Kidney (tissue), 14 donors: ENCODE results near the gene SLC26A1. TPM values are rescaled to one million over a fixed set of nuclear protein-coding genes. Genes with fewer than 3 reads are reported as not detected.
A peak's percentile ranks its signal among the peaks of the same experiment; 100 is the strongest.

Source experiments
- DNase-seq, 5 donors: peaks; one replicate each; pipeline ENCODE4 v3.0.0-alpha.2; 2013 to 2020
- FAIRE-seq: peaks from 2 replicates; lab custom pipeline; 2012; peaks lifted over from hg19 to GRCh38; lab: Jason Lieb, UNC
- H3K27ac ChIP-seq, 2 donors: one replicate each; pipeline ENCODE4 v1.7.0; 2013; ENCODE audit warnings: low read depth in 2 of 2, low read length in 2 of 2, inconsistent platforms in 1 of 2
- H3K27me3 ChIP-seq: one replicate; pipeline ENCODE4 v1.7.1; 2013; ENCODE audit warnings: low read length, inconsistent platforms; ENCODE audit not compliant: control insufficient read depth, insufficient read depth
- H3K36me3 ChIP-seq, 3 donors: one replicate each; pipeline versions ENCODE4 v1.7.0 to v1.7.1; 2013; ENCODE audit warnings: low read length in 3 of 3, control low read depth in 1 of 3, inconsistent platforms in 1 of 3; ENCODE audit not compliant: insufficient read depth in 3 of 3, control insufficient read depth in 2 of 3
- H3K4me1 ChIP-seq, 3 donors: one replicate each; pipeline versions ENCODE4 v1.7.0 to v1.7.1; 2013; ENCODE audit warnings: low read length in 3 of 3, inconsistent platforms in 1 of 3, low read depth in 1 of 3; ENCODE audit not compliant: control insufficient read depth in 2 of 3, insufficient read depth in 2 of 3
- H3K4me3 ChIP-seq, 3 donors: one replicate each; pipeline versions ENCODE4 v1.7.0 to v1.8.1; 2013; ENCODE audit warnings: low read length in 3 of 3, control low read depth in 1 of 3, inconsistent platforms in 1 of 3
- H3K9ac ChIP-seq, 3 donors: one replicate each; pipeline versions ENCODE4 v1.7.0 to v1.7.1; 2013; ENCODE audit warnings: low read length in 3 of 3, control low read depth in 1 of 3, inconsistent platforms in 1 of 3
- H3K9me3 ChIP-seq, 3 donors: one replicate each; pipeline versions ENCODE4 v1.7.0 to v1.7.1; 2013; ENCODE audit warnings: low read length in 3 of 3, control low read depth in 1 of 3, inconsistent platforms in 1 of 3; ENCODE audit not compliant: control insufficient read depth in 2 of 3, insufficient read depth in 1 of 3
- intact Hi-C: fragments of 100-400 bp; cut with DNase I; formaldehyde crosslinking; loops from one replicate; pipeline ENCODE4 v1.11.1; 2022
- polyA plus RNA-seq: library from polyadenylated mRNA; stranded (reverse); fragments of 350-450 nt; fragmentation: Illumina TruSeq; extraction: RNeasy Lipid Tissue Mini Kit (QIAGEN cat#74804); gene quantifications from one replicate; pipeline ENCODE4 v1.2.3, GENCODE V29; 2014; ENCODE audit warnings: low read depth, low replicate concordance; ENCODE audit not compliant: insufficient read depth
- total RNA-seq: library from RNA; stranded (reverse); fragmentation: NEBNext Ultra II Directional; extraction: Animal tissue kit (Norgen Biotek cat#: 25700); gene quantifications from one replicate; pipeline ENCODE4 v1.2.1, GENCODE V29; 2021
- TF ChIP-seq, protein P1 (sequence below): IDR thresholded peaks from 3 replicates; pipeline ENCODE4 v1.5.1; 2012; ENCODE audit warnings: mild to moderate bottlenecking, moderate library complexity, borderline replicate concordance; ENCODE audit not compliant: insufficient read depth; ENCODE audit errors: extremely low read depth
- donor health status: control.
- donor health status: control.
- donor health status: control.
- donor health status: control.
- donor health status: control.
- donor health status: DM: yes; HTN: yes; CAD: no.
- donor health status: Normal renal cell carcinoma (clear cell type).

The SLC26A1 gene
- total and polyA plus RNA-seq, 2 donors from 2014 or later: 2.9 to 10.2 TPM

DNA sequence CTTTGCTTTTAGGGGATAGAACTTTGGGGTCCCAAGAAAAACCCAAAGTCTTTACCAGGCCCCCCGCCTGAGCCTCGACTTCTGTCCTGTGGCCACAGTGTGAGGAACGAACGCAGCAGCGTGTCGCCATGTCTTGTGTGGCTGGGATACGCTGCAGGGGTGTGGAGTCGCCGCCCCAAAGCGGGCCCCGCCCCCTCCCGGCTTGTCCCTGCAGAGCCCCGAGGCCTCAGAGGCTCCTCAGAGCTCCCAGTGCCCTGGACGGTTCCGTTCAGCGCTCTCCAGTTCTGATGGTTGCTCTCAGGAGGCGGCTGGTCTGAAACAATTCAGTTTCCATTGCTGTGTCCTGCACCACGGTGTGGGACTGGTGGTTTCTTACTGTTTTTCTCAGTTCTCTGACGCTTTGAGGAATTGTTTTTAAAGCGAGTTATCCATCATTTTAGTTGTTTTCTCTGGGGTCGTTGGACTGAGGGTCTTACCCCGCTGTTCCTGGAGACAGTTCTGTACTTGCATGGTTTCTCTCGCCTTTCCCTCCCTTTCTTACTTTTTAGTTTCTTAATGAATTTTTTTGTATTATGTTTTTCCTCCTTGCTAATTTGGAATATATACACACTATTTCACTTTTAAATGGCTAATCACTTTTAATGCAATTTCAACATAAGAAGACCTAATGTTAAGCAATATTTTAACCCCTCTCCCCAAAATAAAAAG, 7.9 kb downstream of the SLC26A1 start:
- H3K36me3 ChIP-seq: peaks cover 0 to 4% (median under 1%) of the 10 kb centered on the region in 3 donors
- intact Hi-C loops: no loop called here
- H3K27ac ChIP-seq: no peak overlapping the region
- H3K4me3 ChIP-seq: peak overlapping the region in 2 of 3 donors; percentile 30 to 39
- H3K9ac ChIP-seq: no peak overlapping the region
- H3K4me1 ChIP-seq: peaks cover 0 to 18% (median 10%) of the 10 kb centered on the region in 3 donors
- TF ChIP-seq, protein P1, sequence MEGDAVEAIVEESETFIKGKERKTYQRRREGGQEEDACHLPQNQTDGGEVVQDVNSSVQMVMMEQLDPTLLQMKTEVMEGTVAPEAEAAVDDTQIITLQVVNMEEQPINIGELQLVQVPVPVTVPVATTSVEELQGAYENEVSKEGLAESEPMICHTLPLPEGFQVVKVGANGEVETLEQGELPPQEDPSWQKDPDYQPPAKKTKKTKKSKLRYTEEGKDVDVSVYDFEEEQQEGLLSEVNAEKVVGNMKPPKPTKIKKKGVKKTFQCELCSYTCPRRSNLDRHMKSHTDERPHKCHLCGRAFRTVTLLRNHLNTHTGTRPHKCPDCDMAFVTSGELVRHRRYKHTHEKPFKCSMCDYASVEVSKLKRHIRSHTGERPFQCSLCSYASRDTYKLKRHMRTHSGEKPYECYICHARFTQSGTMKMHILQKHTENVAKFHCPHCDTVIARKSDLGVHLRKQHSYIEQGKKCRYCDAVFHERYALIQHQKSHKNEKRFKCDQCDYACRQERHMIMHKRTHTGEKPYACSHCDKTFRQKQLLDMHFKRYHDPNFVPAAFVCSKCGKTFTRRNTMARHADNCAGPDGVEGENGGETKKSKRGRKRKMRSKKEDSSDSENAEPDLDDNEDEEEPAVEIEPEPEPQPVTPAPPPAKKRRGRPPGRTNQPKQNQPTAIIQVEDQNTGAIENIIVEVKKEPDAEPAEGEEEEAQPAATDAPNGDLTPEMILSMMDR: no peak
- FAIRE-seq (no peak), DNase-seq (peak in 3 of 5 donors; percentile 49 to 92 (median 63))
- H3K27me3 ChIP-seq: no peaks in the 10 kb centered on the region
- H3K9me3 ChIP-seq: no peaks in the 10 kb centered on the region

DNA sequence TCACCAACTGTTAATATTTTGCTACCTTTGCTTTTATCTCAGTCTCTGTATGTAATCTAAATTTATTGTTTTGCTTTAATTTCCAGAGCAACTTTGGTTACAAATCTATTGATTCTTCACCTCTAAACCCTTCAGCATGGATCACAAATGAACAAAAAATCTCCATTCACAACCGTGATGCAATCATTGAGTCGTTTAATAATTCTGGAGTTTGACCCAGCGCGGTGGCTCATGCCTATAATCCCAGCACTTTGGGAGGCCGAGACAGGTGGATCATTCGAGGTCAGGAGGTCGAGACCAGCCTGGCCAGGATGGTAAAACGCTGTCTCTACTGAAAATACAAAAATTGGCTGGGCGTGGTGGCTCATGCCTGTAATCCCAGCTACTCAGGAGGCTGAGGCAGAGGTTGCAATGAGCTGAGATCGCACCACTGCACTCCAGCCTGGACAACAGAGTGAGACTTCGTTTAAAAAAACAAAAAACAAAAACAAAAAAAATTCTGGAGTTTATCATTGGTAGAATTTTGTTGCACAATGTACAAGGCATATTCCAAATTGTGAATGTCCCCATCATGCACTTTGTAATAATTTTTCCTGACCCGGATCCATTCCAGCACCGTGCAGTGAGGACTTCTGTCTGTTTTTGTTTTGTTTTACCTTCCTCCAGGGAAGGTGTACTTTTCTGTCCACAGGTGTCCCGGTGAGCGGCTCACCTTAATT, 8.7 kb downstream of the SLC26A1 start:
- Histone ChIP-seq H3K9me3 (no peaks in the 10 kb centered on the region), H3K27me3 (no peaks in the 10 kb centered on the region), H3K36me3 (no peaks in the 10 kb centered on the region), H3K4me1 (peaks cover 0 to 18% (median 10%) of the 10 kb centered on the region in 3 donors), H3K4me3 (peak overlapping the region in 2 of 3 donors; percentile 30 to 39), H3K27ac (no peak overlapping the region), H3K9ac (no peak overlapping the region)
- no peak for FAIRE-seq
- peak in 1 of 5 donors; percentile 12 for DNase-seq
- TF ChIP-seq, protein P1: no peak
- intact Hi-C loops: no loop called here

DNA sequence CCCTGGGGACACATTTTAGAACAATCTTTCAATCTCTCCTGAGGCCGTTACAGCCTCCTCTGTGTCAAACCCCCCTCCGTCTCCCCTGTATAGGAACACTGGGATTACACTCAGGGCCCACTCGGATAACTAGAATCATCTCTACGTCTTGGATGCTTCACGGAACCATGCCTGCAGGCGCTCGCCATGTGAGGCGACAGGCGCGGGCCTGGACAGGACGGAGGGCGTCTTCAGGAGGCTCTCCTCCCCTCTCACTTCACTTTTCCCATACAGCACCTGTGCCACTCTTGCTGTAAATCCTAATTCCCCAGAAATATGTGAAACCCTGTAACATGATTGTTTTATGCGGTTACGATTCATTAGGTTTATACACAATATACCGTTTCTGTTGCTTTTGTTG, 10.4 kb downstream of the SLC26A1 start:
- intact Hi-C loops: no loop called here
- peaks cover 0 to 15% (median 10%) of the 10 kb centered on the region in 3 donors for H3K4me1 ChIP-seq
- no peak for DNase-seq
- no peak overlapping the region for H3K9ac ChIP-seq
- FAIRE-seq: no peak
- no peaks in the 10 kb centered on the region for H3K27me3 ChIP-seq
- no peak overlapping the region for H3K4me3 ChIP-seq
- no peaks in the 10 kb centered on the region for H3K36me3 ChIP-seq
- TF ChIP-seq, protein P1: no peak
- no peak overlapping the region for H3K27ac ChIP-seq
- no peaks in the 10 kb centered on the region for H3K9me3 ChIP-seq
